ENCODE measurements around the gene NEAT1.

The NEAT1 gene

GRCh38 chr11:65389294-65389980 is 33.2 kb upstream of the NEAT1 start:
- DNase-seq (ENCODE audit: low read depth, low spot score) = no peak

DNA sequence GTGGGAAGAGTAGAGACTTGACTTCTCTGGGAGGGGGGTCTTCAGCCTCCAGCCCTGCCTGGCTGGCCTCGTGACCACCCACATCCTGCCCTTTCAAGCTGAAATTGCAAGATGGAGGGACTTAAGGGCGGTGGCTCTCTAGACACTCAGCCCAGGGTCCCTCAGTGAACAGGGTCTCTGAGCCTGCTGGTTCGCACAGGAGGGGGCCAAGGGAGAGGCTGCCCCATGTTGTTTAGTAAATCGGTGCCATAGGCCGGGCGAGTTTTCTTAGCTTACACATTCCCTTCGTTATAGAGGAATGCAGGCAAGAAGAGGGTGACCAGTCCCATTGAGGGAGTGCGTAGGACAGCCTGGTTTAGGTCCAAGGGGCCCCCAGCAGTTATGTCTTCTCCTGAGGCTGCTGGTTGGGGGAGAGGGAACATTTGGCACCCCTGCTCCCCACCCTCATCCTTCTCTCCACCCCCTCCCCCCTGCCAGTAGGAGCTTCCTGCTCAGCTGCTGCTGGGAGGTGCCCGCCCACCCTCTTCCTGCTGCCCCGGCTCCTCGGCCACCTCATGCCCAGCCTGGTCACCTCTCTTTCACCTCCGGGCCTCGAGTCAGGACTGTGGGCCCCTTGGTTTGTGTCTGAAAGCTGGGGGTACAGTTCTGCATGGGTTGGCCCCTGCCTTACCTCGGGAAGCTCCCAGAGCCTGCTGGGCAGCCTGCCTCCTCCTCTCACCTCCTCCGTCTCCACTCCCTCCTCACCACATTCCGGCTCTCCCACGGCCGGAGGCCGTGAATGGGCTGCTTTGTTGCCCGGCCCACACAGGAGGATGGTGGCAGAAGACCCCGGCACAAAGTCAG is 32.3 kb upstream of the NEAT1 start:
- no peak for DNase-seq (ENCODE audit: low read depth, low spot score)

DNA sequence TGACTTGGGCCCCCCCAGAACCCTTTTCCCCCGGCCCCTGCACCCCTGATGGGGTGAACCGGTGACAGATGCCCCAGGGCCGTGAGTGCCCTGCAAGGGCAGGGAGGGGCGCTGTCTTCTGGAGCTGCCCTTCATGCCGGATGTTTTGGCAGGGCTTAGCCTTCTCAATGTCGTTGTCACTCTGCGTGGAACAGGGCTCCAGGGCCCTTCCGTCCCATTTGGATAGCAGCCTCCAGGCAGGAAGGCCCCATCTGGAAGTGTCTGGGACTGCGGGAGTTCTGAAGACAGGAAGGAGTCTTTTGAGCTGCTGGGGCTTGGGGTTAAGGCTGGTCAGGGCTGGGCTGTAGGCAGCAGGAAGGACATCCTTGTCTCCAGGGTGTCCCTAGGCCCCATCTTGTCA is 31.6 kb upstream of the NEAT1 start:
- no peak for DNase-seq (ENCODE audit: low read depth, low spot score)

GRCh38 chr11:65392186-65392829 is 30.3 kb upstream of the NEAT1 start:
- no peak for DNase-seq (ENCODE audit: low read depth, low spot score)

- DNase-seq (ENCODE audit: low read depth, low spot score) = no peak
Observed at GRCh38 chr11:65392899-65393298, 29.7 kb upstream of the NEAT1 start.

DNA sequence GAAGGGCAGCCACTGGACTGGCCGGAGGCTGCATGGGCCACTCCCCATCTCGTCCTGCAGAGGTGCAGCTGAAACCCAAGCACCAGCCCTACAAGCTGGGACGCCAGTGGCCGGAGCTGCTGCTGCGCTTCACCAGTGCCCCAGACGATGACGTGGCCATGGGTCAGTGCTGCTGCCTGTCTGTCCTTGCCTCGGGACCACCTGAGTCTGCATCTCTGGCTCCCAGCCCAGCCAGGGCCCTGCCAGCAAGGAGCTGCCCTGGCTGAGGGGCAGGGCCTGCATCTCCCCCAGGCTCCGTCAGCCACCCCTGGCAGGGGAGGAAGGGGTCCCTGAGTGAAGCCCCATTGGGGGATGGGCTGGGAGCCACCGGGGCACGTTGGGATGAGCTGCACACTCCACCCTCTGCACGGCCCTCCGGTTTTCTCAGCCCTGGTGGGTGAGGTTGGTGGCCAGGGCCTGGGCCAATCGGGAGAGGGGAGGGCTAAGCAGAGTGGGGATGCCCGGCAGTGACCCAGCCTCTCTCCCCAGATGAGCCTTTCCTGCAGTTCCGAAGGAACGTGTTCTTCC is 29.0 kb upstream of the NEAT1 start:
- no peak for DNase-seq (ENCODE audit: low read depth, low spot score)

DNA sequence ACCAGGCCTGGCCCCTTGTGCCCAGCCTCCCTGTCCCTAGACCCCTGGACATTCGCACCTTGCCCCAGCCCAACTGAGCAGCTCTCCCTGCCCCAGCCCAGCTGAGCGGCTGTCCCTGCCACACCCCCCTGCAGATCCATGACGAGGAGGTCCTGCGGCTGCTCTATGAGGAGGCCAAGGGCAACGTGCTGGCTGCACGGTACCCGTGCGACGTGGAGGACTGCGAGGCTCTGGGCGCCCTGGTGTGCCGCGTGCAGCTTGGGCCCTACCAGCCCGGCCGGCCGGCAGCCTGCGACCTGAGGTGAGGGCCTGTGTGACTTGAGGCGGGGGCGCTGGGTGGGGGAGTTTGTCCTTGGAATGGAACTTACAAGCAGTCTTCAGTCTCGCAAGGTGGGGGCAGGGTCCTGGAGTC is 28.5 kb upstream of the NEAT1 start:
- no peak for DNase-seq (ENCODE audit: low read depth, low spot score)

DNA sequence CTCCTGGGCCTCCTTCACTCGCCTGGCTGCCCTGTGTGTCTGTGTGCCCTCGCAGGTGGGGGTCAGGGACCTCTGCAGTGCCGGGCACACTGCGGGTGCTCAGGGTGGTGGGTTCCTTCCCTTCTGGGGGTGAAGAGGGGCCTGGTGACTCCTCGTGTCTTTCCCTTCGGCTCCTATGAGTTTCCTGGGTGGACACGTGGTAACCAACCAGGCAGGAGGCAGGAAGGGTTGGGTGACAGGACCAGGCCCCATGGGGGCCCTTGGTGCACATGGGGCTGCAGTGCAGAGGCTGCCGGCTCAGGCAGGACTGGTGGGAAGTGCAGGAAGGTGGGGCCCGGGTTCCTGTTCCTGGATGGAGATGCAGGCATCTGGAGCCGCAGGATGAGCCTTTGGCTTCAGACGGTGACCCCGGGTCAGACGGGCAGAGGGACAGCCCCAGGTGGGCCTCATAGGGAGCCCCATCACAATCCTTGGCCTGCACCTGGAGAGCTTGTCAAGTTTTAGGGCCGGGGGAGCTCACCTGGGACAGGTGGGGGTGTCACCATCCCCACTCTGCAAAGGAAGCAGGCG is 26.6 kb upstream of the NEAT1 start:
- DNase-seq (ENCODE audit: low read depth, low spot score) = no peak

- DNase-seq (ENCODE audit: low read depth, low spot score) = no peak
Observed at GRCh38 chr11:65396769-65397745, 25.5 kb upstream of the NEAT1 start.

DNA sequence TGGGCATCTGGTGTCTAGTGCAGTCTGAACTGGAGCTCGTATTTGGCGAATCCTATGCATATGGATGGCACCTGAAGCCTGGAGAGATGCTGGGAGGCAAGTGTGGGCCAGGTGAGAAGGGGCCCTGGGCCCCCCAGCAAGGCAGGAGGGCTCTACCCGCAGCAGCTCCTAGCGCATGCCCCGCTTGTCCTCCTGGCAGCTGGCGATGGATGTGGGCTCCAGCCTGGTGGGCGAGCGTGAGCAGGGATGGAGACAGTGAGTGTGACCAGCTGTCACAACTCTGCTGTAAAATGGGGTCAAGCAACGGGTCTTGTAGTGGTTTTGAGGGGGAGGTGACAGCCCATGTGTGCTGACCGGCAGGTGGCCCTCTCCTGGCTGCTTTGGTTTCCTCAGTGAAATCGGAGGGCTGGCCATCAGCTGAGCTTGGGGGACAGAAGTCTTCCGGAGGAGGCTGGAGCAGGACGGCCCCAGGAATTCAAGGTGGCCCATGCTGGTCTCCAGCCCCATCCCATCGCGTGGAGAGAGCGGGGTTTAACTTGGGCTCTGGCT is 24.2 kb upstream of the NEAT1 start:
- DNase-seq (ENCODE audit: low read depth, low spot score) = no peak

DNA sequence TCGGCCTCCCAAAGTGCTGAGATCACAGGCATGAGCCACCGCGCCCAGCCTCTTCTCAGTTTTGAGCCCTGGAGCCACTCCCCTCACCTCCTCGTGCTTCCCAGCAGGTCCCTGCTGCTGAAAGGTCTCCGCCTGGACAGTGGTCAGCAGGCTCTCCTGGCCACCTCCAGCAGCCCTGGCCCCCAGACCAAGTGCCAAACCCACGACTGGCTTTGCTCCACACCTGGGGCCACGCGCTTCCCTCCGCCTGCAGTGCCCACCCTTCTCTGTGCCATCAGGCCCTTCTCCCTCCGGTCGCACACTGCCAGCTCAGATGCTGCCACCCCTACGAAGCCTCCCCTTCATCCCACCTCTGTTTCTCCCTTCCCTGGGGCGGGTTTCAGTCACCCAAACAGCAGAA is 23.3 kb upstream of the NEAT1 start:
- no peak for DNase-seq (ENCODE audit: low read depth, low spot score)

GRCh38 chr11:65399845-65400244 is 22.8 kb upstream of the NEAT1 start:
- DNase-seq (ENCODE audit: low read depth, low spot score) = no peak

DNA sequence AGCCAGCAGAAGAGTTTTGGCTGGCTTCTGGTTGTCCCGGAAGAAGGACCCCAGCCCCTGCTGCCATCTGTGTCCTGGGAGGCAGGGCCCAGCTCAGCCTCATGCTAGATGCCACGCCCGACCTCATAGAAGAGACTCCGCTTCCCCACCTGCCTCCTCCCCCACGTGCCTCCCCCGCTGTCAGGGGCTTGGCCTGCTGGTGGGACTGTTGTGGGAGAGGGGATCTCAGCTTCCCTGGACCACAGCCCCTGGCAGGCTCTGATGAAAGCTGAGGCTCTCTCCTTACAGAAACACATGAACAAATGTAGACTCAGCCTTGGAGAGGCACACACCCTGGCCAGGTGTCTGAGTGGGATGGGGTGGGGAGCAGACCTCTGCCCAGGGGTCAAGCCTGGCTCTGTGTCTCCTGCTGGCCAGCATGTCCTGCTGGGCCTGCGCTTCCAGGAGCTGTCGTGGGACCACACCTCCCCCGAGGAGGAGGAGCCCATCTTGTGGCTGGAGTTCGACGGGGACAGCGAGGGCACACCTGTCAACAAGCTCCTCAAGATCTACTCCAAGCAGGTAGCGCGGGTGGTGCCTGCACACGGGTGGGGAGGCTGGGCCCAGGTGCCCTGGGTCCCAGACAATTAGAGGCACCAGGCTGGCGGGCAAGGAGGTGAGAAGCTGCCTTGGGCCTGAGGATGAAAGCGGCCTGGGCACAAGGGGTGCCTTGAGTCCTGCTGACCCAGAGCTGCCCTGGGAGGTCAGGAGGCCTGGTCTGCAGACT is 22.1 kb upstream of the NEAT1 start:
- no peak for DNase-seq (ENCODE audit: low read depth, low spot score)

GRCh38 chr11:65401073-65401802 is 21.4 kb upstream of the NEAT1 start:
- DNase-seq (ENCODE audit: low read depth, low spot score) = no peak

GRCh38 chr11:65401803-65402248 is 20.8 kb upstream of the NEAT1 start:
- no peak for DNase-seq (ENCODE audit: low read depth, low spot score)

DNA sequence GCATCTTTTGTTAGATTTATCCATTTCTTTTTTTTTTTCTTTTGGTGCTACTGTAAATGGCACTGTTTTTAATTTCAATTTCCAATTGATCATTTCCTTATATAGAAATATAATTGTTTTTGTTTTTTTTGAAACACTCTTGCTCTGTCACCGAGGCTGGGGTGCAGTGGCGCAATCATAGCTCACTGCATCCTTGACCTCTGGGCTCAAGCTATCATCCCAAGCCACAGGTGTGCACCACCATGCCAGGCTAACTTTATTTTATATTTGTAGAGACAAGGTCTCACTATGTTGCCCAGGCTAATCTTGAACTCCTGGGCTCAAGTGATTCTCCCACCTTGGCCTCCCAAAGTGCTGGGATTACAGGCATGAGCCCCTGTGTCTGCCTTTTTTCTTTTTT is 19.8 kb upstream of the NEAT1 start:
- no peak for DNase-seq (ENCODE audit: low read depth, low spot score)

GRCh38 chr11:65403607-65404121 is 18.9 kb upstream of the NEAT1 start:
- no peak for DNase-seq (ENCODE audit: low read depth, low spot score)

DNA sequence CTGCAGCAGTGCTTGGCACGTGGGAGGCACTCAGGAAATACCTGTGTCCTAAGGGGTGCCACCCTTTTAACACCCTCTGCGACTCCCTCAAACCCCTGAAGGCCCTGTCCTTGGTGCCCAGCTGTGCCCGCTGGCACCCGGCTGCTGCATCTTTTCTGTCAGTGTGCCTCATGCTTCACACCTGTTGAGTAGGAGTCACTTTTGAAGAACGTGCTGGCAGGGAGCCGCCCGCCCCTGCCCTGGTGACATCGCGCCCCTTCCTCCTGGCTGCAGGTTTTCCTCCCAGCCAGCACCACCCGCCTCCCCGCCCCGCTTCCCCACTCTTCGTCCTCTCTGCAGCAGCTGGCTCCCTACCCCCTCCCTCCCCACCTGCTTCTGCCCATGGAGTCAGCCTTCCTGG is 18.4 kb upstream of the NEAT1 start:
- DNase-seq (ENCODE audit: low read depth, low spot score) = no peak
